HEK293 (cell line): ENCODE data around the gene ABCC9.

Source experiments
- CTCF ChIA-PET: fragments of 350-600 bp; formaldehyde crosslinking; extraction: SDS; loops from one replicate; lab custom pipeline; 2021; ENCODE audit warnings: antibody characterized with exemption; lab: Yijun Ruan, JAX
- POLR2A ChIA-PET: fragments of 300-600 bp; formaldehyde crosslinking; extraction: SDS; loops from one replicate; lab custom pipeline; 2020; ENCODE audit warnings: antibody characterized with exemption, inconsistent platforms; lab: Yijun Ruan, JAX
- H3K27ac ChIP-seq: fragments of 200-500 bp; sonication (Bioruptor generic); 2 replicates; pipeline ENCODE4 v1.5.1; 2014; ENCODE audit warnings: low read depth, low read length, control low read depth, inconsistent platforms; ENCODE audit errors: extremely low read depth
- H3K36me3 ChIP-seq, 2 experiments: fragments of 200-500 bp in 1 of 2; sonication (Bioruptor generic) in 1 of 2; 1 replicate in 1 of 2; 2 replicates in 1 of 2; pipeline ENCODE4 v1.5.1; 2014 to 2017; ENCODE audit warnings: inconsistent platforms in 2 of 2, low read length in 2 of 2; ENCODE audit not compliant: control insufficient read depth in 2 of 2, insufficient read depth in 1 of 2
- H3K4me1 ChIP-seq: fragments of 200-500 bp; sonication (Bioruptor generic); 2 replicates; pipeline ENCODE4 v1.5.1; 2014; ENCODE audit warnings: mild to moderate bottlenecking, low read length, inconsistent platforms; ENCODE audit not compliant: control insufficient read depth, insufficient read depth
- H3K4me3 ChIP-seq: 2 replicates; pipeline ENCODE4 v1.5.1; 2011; ENCODE audit warnings: low read depth, mild to moderate bottlenecking, control low read depth, low read length, moderate library complexity
- H3K9me3 ChIP-seq: fragments of 200-500 bp; sonication (Bioruptor generic); 2 replicates; pipeline ENCODE4 v1.5.1; 2014; ENCODE audit warnings: low read depth, low read length, inconsistent platforms; ENCODE audit not compliant: control insufficient read depth, insufficient read depth
- GLIS2 ChIP-seq: fragments of 450-650 bp; formaldehyde crosslinking; IDR thresholded peaks from 2 replicates; pipeline ENCODE4 v1.5.1; 2016; ENCODE audit warnings: missing biosample characterization, missing genetic modification characterization
- KLF10 ChIP-seq: fragments of 450-650 bp; IDR thresholded peaks from 2 replicates; pipeline ENCODE4 v1.5.1; 2018; ENCODE audit warnings: missing biosample characterization, mild to moderate bottlenecking, missing genetic modification characterization
- KLF9 ChIP-seq: fragments of 450-650 bp; formaldehyde crosslinking; IDR thresholded peaks from 2 replicates; pipeline ENCODE4 v1.5.1; 2016; ENCODE audit warnings: missing biosample characterization, missing genetic modification characterization, low read depth
- MZF1 ChIP-seq: fragments of 450-650 bp; formaldehyde crosslinking; IDR thresholded peaks from 2 replicates; pipeline ENCODE4 v1.5.1; 2017; ENCODE audit warnings: missing biosample characterization, missing genetic modification characterization, borderline replicate concordance
- SP3 ChIP-seq: fragments of 450-650 bp; formaldehyde crosslinking; IDR thresholded peaks from 2 replicates; pipeline ENCODE4 v1.5.1; 2016; ENCODE audit warnings: missing biosample characterization, missing genetic modification characterization
- TCF7L2 ChIP-seq: IDR thresholded peaks from 2 replicates; pipeline ENCODE4 v1.6.1; 2011; ENCODE audit warnings: low read depth, mild to moderate bottlenecking, inconsistent platforms, low read length, moderate library complexity, borderline replicate concordance
- ZBTB20 ChIP-seq: fragments of 450-650 bp; formaldehyde crosslinking; IDR thresholded peaks from 2 replicates; pipeline ENCODE4 v1.5.1; 2016; ENCODE audit warnings: missing biosample characterization, missing genetic modification characterization
- ZNF138 ChIP-seq: fragments of 450-650 bp; formaldehyde crosslinking; IDR thresholded peaks from 2 replicates; pipeline ENCODE4 v1.5.1; 2016; ENCODE audit warnings: missing biosample characterization, missing genetic modification characterization, borderline replicate concordance
- ZNF146 ChIP-seq: fragments of 450-650 bp; formaldehyde crosslinking; IDR thresholded peaks from 2 replicates; pipeline ENCODE4 v1.5.1; 2016; ENCODE audit warnings: missing biosample characterization, missing genetic modification characterization
- ZNF202 ChIP-seq: fragments of 450-650 bp; formaldehyde crosslinking; IDR thresholded peaks from 2 replicates; pipeline ENCODE4 v1.5.1; 2016; ENCODE audit warnings: missing biosample characterization, missing genetic modification characterization, borderline replicate concordance
- ZNF221 ChIP-seq: fragments of 450-650 bp; formaldehyde crosslinking; IDR thresholded peaks from 2 replicates; pipeline ENCODE4 v1.5.1; 2017; ENCODE audit warnings: missing biosample characterization, missing genetic modification characterization, borderline replicate concordance
- ZNF433 ChIP-seq: fragments of 450-650 bp; formaldehyde crosslinking; IDR thresholded peaks from 2 replicates; pipeline ENCODE4 v1.5.1; 2016; ENCODE audit warnings: missing biosample characterization, missing genetic modification characterization, low read depth
- ZNF510 ChIP-seq: fragments of 450-650 bp; formaldehyde crosslinking; IDR thresholded peaks from 2 replicates; pipeline ENCODE4 v1.5.1; 2018; ENCODE audit warnings: mild to moderate bottlenecking, missing genetic modification characterization, missing biosample characterization; ENCODE audit not compliant: insufficient replicate concordance
- ZNF514 ChIP-seq: fragments of 450-650 bp; formaldehyde crosslinking; IDR thresholded peaks from 2 replicates; pipeline ENCODE4 v1.5.1; 2016; ENCODE audit warnings: missing biosample characterization, missing genetic modification characterization
- ZNF521 ChIP-seq: fragments of 450-650 bp; formaldehyde crosslinking; IDR thresholded peaks from 2 replicates; pipeline ENCODE4 v1.5.1; 2017; ENCODE audit warnings: missing biosample characterization, mild to moderate bottlenecking, missing genetic modification characterization
- ZNF548 ChIP-seq: fragments of 450-650 bp; formaldehyde crosslinking; IDR thresholded peaks from 2 replicates; pipeline ENCODE4 v1.5.1; 2016; ENCODE audit warnings: missing biosample characterization, missing genetic modification characterization
- ZNF555 ChIP-seq: fragments of 450-650 bp; formaldehyde crosslinking; conservative IDR thresholded peaks from 2 replicates; pipeline ENCODE4 v1.5.1; 2017; ENCODE audit warnings: missing biosample characterization, mild to moderate bottlenecking, missing genetic modification characterization, inconsistent platforms
- ZNF585B ChIP-seq: fragments of 450-650 bp; formaldehyde crosslinking; IDR thresholded peaks from 2 replicates; pipeline ENCODE4 v1.5.1; 2016; ENCODE audit warnings: missing biosample characterization, missing genetic modification characterization
- ZNF776 ChIP-seq: fragments of 450-650 bp; formaldehyde crosslinking; IDR thresholded peaks from 2 replicates; pipeline ENCODE4 v1.5.0; 2017; ENCODE audit warnings: missing biosample characterization, missing genetic modification characterization, borderline replicate concordance
- ZNF785 ChIP-seq: fragments of 450-650 bp; formaldehyde crosslinking; IDR thresholded peaks from 2 replicates; pipeline ENCODE4 v1.5.1; 2016; ENCODE audit warnings: missing biosample characterization, missing genetic modification characterization
- TF ChIP-seq, protein P1 (sequence below): fragments of 450-650 bp; formaldehyde crosslinking; IDR thresholded peaks from 2 replicates; pipeline ENCODE4 v1.5.1; 2016; ENCODE audit warnings: missing biosample characterization, missing genetic modification characterization
- TF ChIP-seq, protein P2 (sequence below): fragments of 450-650 bp; formaldehyde crosslinking; IDR thresholded peaks from 2 replicates; pipeline ENCODE4 v1.5.1; 2017; ENCODE audit warnings: missing biosample characterization, missing genetic modification characterization
- TF ChIP-seq, protein P3 (sequence below): fragments of 450-650 bp; formaldehyde crosslinking; IDR thresholded peaks from 2 replicates; pipeline ENCODE4 v1.5.1; 2017; ENCODE audit warnings: missing biosample characterization, mild to moderate bottlenecking, missing genetic modification characterization, moderate library complexity
- TF ChIP-seq, protein P4 (sequence below): fragments of 450-650 bp; formaldehyde crosslinking; IDR thresholded peaks from 2 replicates; pipeline ENCODE4 v1.5.1; 2016; ENCODE audit warnings: missing biosample characterization, missing genetic modification characterization

ABCC9 gene

DNA sequence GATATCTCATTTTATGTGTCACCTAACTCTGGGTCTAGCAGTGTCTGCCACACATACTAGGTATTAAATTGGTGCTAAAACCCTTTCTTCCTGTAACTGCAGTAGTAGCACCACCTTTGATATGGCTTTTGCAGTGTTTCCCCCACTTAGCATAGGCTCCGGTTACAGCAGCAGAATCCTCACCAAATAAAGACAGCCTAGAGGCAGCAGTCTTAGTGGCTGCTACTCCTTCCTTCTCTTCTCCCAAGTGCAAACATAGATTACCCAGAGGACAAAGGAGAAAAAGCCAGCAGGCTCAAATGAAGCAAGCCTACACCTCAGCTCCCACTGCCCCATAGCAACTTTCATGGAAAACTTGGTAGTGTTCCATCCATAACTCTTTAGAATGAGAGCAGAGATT lies 30.1 kb upstream of the ABCC9 start:
- ChIA-PET CTCF (interaction anchor here (0.5 kb wide), 1 partner anchor 443 kb away, joined by 3 read pairs; no protein-coding TSS in a partner anchor), POLR2A (no interaction called here)
- no peak overlapping the region for H3K27ac ChIP-seq

DNA sequence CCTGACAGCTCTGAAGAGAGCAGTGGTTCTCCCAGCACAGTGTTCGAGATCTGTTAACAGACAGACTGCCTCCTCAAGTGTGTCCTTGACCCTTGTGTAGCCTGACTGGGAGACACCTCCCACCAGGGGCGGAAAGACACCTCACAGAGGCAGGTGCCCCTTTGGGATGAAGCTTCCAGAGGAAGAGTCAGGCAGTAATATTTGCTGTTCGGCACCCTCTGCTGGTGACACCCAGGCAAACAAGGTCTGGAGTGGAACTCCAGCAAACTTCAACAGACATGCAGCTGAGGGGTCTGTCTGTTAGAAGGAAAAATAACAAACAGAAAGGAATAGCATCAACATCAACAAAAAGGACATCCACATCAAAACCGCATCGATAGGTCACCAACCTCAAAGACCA lies 21.6 kb upstream of the ABCC9 start:
- Histone ChIP-seq H3K9me3 (no peaks in the 10 kb centered on the region), H3K36me3 (no peaks in the 10 kb centered on the region), H3K4me1 (no peaks in the 10 kb centered on the region), H3K27ac (no peak overlapping the region), H3K4me3 (no peak overlapping the region)
- TF ChIP-seq, protein P1, sequence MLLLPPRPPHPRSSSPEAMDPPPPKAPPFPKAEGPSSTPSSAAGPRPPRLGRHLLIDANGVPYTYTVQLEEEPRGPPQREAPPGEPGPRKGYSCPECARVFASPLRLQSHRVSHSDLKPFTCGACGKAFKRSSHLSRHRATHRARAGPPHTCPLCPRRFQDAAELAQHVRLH (tag by site-specific recombination): no peak
- TF ChIP-seq TCF7L2: no peak
- TF ChIP-seq ZNF138 (tag by site-specific recombination): no peak
- TF ChIP-seq ZNF555 (tag by site-specific recombination): no peak
- no peak for TF ChIP-seq SP3
- TF ChIP-seq, protein P2, sequence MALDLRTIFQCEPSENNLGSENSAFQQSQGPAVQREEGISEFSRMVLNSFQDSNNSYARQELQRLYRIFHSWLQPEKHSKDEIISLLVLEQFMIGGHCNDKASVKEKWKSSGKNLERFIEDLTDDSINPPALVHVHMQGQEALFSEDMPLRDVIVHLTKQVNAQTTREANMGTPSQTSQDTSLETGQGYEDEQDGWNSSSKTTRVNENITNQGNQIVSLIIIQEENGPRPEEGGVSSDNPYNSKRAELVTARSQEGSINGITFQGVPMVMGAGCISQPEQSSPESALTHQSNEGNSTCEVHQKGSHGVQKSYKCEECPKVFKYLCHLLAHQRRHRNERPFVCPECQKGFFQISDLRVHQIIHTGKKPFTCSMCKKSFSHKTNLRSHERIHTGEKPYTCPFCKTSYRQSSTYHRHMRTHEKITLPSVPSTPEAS: no peak
- TF ChIP-seq ZNF202 (tag by site-specific recombination): no peak
- TF ChIP-seq ZNF221 (tag by site-specific recombination): no peak
- TF ChIP-seq ZNF548: no peak
- no peak for TF ChIP-seq GLIS2
- no peak for TF ChIP-seq ZNF510
- no peak for TF ChIP-seq ZNF146 (tag by site-specific recombination)
- no peak for TF ChIP-seq ZBTB20 (tag by site-specific recombination)
- no peak for TF ChIP-seq KLF9
- TF ChIP-seq, protein P3, sequence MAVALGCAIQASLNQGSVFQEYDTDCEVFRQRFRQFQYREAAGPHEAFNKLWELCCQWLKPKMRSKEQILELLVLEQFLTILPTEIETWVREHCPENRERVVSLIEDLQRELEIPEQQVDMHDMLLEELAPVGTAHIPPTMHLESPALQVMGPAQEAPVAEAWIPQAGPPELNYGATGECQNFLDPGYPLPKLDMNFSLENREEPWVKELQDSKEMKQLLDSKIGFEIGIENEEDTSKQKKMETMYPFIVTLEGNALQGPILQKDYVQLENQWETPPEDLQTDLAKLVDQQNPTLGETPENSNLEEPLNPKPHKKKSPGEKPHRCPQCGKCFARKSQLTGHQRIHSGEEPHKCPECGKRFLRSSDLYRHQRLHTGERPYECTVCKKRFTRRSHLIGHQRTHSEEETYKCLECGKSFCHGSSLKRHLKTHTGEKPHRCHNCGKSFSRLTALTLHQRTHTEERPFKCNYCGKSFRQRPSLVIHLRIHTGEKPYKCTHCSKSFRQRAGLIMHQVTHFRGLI (tag by site-specific recombination): no peak
- ChIA-PET POLR2A (no interaction called here), CTCF (interaction anchor here (0.7 to 1.7 kb wide), 2 partner anchors 253 to 264 kb away, joined by 3 to 6 read pairs; no protein-coding TSS in a partner anchor)

More for the DNA sequence above, 30.1 kb upstream of the ABCC9 start:
- H3K36me3 ChIP-seq: no peaks in the 10 kb centered on the region
- no peak overlapping the region for H3K4me3 ChIP-seq
- no peak for TF ChIP-seq ZNF585B (tag by site-specific recombination)
- no peak for TF ChIP-seq MZF1 (tag by site-specific recombination)
- no peak for TF ChIP-seq ZNF146 (tag by site-specific recombination)
- no peak for TF ChIP-seq ZNF433 (tag by site-specific recombination)
- no peak for TF ChIP-seq KLF10
- H3K4me1 ChIP-seq: no peaks in the 10 kb centered on the region
- no peaks in the 10 kb centered on the region for H3K9me3 ChIP-seq

DNA sequence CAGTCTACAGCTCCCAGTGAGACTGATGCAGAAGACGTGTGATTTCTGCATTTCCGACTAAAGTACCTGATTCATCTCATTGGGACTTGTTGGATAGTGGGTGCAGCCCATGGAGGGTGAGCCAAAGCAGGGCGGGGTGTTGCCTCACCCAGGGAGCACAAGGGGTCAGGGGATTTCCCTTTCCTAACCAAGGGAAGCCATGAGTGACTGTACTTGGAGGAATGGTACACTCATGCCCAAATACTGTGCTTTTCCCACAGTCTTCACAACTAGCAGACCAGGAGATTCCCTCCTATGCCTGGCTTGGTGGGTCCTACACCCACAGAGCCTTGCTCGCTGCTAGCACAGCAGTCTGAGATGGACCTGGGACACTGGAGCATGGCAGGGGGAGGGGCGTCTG lies 21.0 kb upstream of the ABCC9 start:
- CTCF ChIA-PET: interaction anchor here (0.5 to 1.7 kb wide), 3 partner anchors 55 to 264 kb away, joined by 3 to 6 read pairs (median 5); no protein-coding TSS in a partner anchor

More for the DNA sequence above, 21.0 kb upstream of the ABCC9 start:
- TF ChIP-seq ZNF776 (tag by site-specific recombination) (no peak), ZNF785 (tag by site-specific recombination) (no peak), ZNF555 (tag by site-specific recombination) (no peak), ZNF521 (tag by site-specific recombination) (no peak), MZF1 (tag by site-specific recombination) (no peak), ZNF514 (tag by site-specific recombination) (no peak)
- TF ChIP-seq, protein P1 (tag by site-specific recombination): no peak
- TF ChIP-seq, protein P4, sequence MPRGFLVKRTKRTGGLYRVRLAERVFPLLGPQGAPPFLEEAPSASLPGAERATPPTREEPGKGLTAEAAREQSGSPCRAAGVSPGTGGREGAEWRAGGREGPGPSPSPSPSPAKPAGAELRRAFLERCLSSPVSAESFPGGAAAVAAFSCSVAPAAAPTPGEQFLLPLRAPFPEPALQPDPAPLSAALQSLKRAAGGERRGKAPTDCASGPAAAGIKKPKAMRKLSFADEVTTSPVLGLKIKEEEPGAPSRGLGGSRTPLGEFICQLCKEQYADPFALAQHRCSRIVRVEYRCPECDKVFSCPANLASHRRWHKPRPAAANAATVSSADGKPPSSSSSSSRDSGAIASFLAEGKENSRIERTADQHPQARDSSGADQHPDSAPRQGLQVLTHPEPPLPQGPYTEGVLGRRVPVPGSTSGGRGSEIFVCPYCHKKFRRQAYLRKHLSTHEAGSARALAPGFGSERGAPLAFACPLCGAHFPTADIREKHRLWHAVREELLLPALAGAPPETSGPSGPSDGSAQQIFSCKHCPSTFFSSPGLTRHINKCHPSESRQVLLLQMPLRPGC (tag by site-specific recombination): no peak
- Histone ChIP-seq H3K27ac (no peak overlapping the region), H3K9me3 (no peaks in the 10 kb centered on the region), H3K4me3 (no peak overlapping the region), H3K36me3 (no peaks in the 10 kb centered on the region), H3K4me1 (no peaks in the 10 kb centered on the region)
- POLR2A ChIA-PET: no interaction called here
